ENCODE data around the gene RNASEH1. TPM values are rescaled to one million over a fixed set of nuclear protein-coding genes. Genes with fewer than 3 reads are reported as not detected.

Gene RNASEH1
- total and polyA plus RNA-seq, 2 of the 13 experiments (the other 11 are each of a cell fraction or from before 2014, with no cell fraction given) = 14.5 to 57.4 TPM

DNA sequence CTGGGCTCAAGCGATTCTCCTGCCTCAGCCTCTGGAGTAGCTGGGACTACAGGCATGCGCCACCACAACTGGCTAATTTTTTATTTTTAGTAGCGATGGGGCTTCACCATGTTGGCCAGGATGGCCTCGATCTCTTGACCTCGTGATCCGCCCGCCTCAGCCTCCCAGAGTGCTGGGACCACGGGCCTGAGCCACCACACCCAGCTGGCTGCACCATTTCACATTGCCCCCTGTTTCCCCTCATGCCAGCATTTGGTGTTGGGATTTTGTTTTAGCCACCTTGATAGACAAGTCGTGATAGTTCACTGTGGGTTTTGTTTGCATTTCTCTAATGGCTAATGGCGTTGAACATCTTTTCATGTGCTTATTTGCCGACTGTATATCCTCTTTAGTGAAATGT lies 31.0 kb upstream of the RNASEH1 start:
- Histone ChIP-seq H2AFZ (ENCODE audit: low read length) (no peak overlapping the region), H3K27me3 (ENCODE audit: control insufficient read depth in 1 of 2, insufficient read depth in 2 of 2, low read length in 2 of 2) (no peaks in the 10 kb centered on the region), H3K4me1 (ENCODE audit: insufficient read depth, low read length) (peaks cover 38% of the 10 kb centered on the region), H3K4me2 (ENCODE audit: low read depth, low read length) (no peak overlapping the region), H3K36me3 (replicated peaks in 1 of 2; ENCODE audit: control insufficient read depth in 1 of 2, insufficient read depth in 2 of 2, low read length in 2 of 2) (peaks cover 0 to 4% of the 10 kb centered on the region in 2 experiments; a peak in 1 of 5 replicates), H3K9me3 (ENCODE audit: low read length) (no peaks in the 10 kb centered on the region), H3K27ac (ENCODE audit: extremely low read length, insufficient read depth, low read length) (no peak overlapping the region), H3K79me2 (ENCODE audit: insufficient read depth, low read length) (peaks cover 6% of the 10 kb centered on the region), H4K20me1 (ENCODE audit: insufficient read depth, low read length) (no peaks in the 10 kb centered on the region), H3K9ac (ENCODE audit: insufficient read depth, low read depth, low read length) (no peak overlapping the region), H3K4me3 (replicated peaks in 1 of 3; ENCODE audit: insufficient read depth in 1 of 3, low read depth in 2 of 3, low read length in 3 of 3) (no peak overlapping the region)
- FAIRE-seq (no peak), DNase-seq (ENCODE audit: low spot score) (no peak), ATAC-seq (no peak)
- in situ Hi-C loops (cut with HindIII; ENCODE audit: extremely low pct_ligation_motif_present, low pct_unique_long_range_greater_than_20kb) = no loop called here
- TF ChIP-seq ZFP90 (CRISPR knock-in tag; IDR thresholded peaks at IDR 0.05; ENCODE audit: borderline replicate concordance) (no peak), ZNF7 (CRISPR knock-in tag; IDR thresholded peaks at IDR 0.05) (peak; percentile 86)
- no TSS peak for BruUV-seq (replicated peaks)
- WGBS (ENCODE audit: low lambda C conversion rate) = 91% methylated on average over 11 of the region's 11 CpGs
- intact Hi-C loops (cut with micrococcal nuclease; ENCODE audit: unreplicated experiment) = no loop called here
- POLR2A ChIA-PET = interaction anchor here (1.2 to 5.4 kb wide), 2 partner anchors 14 to 31 kb away, joined by 4 to 46 read pairs; partner anchors contain the start of genes RNASEH1 and RPS7
- CTCF ChIA-PET (ENCODE audit: low intra/inter-chr PET ratio, low total read pairs) = no interaction called here

DNA sequence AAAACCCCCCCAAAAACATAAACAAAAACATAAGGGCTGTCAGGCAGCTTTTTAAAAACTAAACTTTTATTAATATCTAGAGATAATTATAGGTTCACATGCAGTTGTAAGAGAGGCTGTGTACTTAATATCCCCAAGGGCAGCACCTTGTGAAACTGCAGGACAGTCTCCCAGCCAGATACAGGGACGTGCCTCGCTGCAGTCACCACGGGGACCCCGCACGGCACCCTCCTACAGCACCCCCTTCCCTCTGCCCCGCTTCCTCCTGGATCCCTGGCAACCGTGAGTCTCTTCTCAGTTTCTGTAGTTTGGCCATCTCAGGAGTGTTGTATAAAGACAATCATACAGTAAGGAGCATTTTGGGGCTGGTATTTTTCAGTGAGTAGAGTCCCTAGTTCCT lies 30.0 kb upstream of the RNASEH1 start:
- POLR2A ChIA-PET = interaction anchor here (1.2 to 5.4 kb wide), 3 partner anchors 13 to 30 kb away, joined by 4 to 46 read pairs (median 6); partner anchors contain the start of genes RNASEH1 and RPS7
- Histone ChIP-seq H3K4me3 (replicated peaks in 1 of 3; ENCODE audit: insufficient read depth in 1 of 3, low read depth in 2 of 3, low read length in 3 of 3) (no peak overlapping the region), H4K20me1 (ENCODE audit: insufficient read depth, low read length) (no peaks in the 10 kb centered on the region), H3K9me3 (ENCODE audit: low read length) (no peaks in the 10 kb centered on the region), H3K27ac (ENCODE audit: extremely low read length, insufficient read depth, low read length) (no peak overlapping the region), H2AFZ (ENCODE audit: low read length) (no peak overlapping the region), H3K9ac (ENCODE audit: insufficient read depth, low read depth, low read length) (no peak overlapping the region), H3K36me3 (replicated peaks in 1 of 2; ENCODE audit: control insufficient read depth in 1 of 2, insufficient read depth in 2 of 2, low read length in 2 of 2) (peaks cover 0 to 4% of the 10 kb centered on the region in 2 experiments; a peak in 1 of 5 replicates), H3K4me2 (ENCODE audit: low read depth, low read length) (no peak overlapping the region), H3K79me2 (ENCODE audit: insufficient read depth, low read length) (peaks cover 6% of the 10 kb centered on the region), H3K4me1 (ENCODE audit: insufficient read depth, low read length) (peaks cover 40% of the 10 kb centered on the region), H3K27me3 (ENCODE audit: control insufficient read depth in 1 of 2, insufficient read depth in 2 of 2, low read length in 2 of 2) (no peaks in the 10 kb centered on the region)
- in situ Hi-C loops (cut with HindIII; ENCODE audit: extremely low pct_ligation_motif_present, low pct_unique_long_range_greater_than_20kb) = no loop called here
- no TSS peak for BruUV-seq (replicated peaks)
- TF ChIP-seq ZMYM3 (CRISPR knock-in tag; IDR thresholded peaks at IDR 0.05) (no peak), SNAPC5 (CRISPR knock-in tag; IDR thresholded peaks at IDR 0.05; ENCODE audit: borderline replicate concordance) (no peak)
- CTCF ChIA-PET (ENCODE audit: low intra/inter-chr PET ratio, low total read pairs) = no interaction called here
- no peak for DNase-seq (ENCODE audit: low spot score)
- intact Hi-C loops (cut with micrococcal nuclease; ENCODE audit: unreplicated experiment) = no loop called here
- ATAC-seq = no peak
- WGBS (ENCODE audit: low lambda C conversion rate) = 97% methylated on average over 7 of the region's 7 CpGs
- FAIRE-seq = no peak

All from HepG2 (cell line).